ENCODE measurements around the gene DBP. TPM values are rescaled to one million over a fixed set of nuclear protein-coding genes. Genes with fewer than 3 reads are reported as not detected.

Gene DBP
- total RNA-seq, 6 experiments from 2014 or later: 1.8 to 11.6 (median 3.3) TPM

GRCh38 chr19:48624067-48624594, 13.0 kb downstream of the DBP start:
- H3K27me3 ChIP-seq: no peaks in the 10 kb centered on the region
- H3K27ac ChIP-seq: peak overlapping the region; percentile 44 to 65 (median 64)
- no peak for TF ChIP-seq CTCF (IDR thresholded peaks at IDR 0.05)
- TF ChIP-seq POLR2A (IDR thresholded peaks at IDR 0.05): no peak
- 1% methylated on average over 39 of the region's 40 CpGs for WGBS (ENCODE audit: insufficient coverage, low coverage, low lambda C conversion rate, missing lambda C conversion rate)
- ATAC-seq (peak; percentile 69 to 83 (median 78)), DNase-seq (peak; percentile 98 to 99 (median 98))
- peaks cover 0 to 44% (median 13%) of the 10 kb centered on the region in 4 donors for H3K4me1 ChIP-seq
- H3K4me3 ChIP-seq: peak overlapping the region; percentile 46 to 61 (median 55)
- H3K9me3 ChIP-seq: no peaks in the 10 kb centered on the region
- intact Hi-C loops (cut with DNase I): no loop called here
- no peaks in the 10 kb centered on the region for H3K36me3 ChIP-seq

- WGBS (ENCODE audit: insufficient coverage, low coverage, low lambda C conversion rate, missing lambda C conversion rate): 36% methylated on average over 8 of the region's 8 CpGs
- H3K4me3 ChIP-seq: peak overlapping the region in 2 of 3 donors; percentile 55 to 61
- H3K27ac ChIP-seq: peak overlapping the region; percentile 44 to 65 (median 64)
- no peaks in the 10 kb centered on the region for H3K27me3 ChIP-seq
- peaks cover 0 to 44% (median 13%) of the 10 kb centered on the region in 4 donors for H3K4me1 ChIP-seq
- no peaks in the 10 kb centered on the region for H3K9me3 ChIP-seq
- DNase-seq (no peak), ATAC-seq (no peak)
- H3K36me3 ChIP-seq: no peaks in the 10 kb centered on the region
- no peak for TF ChIP-seq CTCF (IDR thresholded peaks at IDR 0.05)
- intact Hi-C loops (cut with DNase I): no loop called here
These were observed 13.6 kb downstream of the DBP start for GRCh38 chr19:48623556-48624066.

GRCh38 chr19:48619692-48620585, 17.2 kb downstream of the DBP start:
- DNase-seq: no peak
- TF ChIP-seq CTCF (IDR thresholded peaks at IDR 0.05): peak in 1 of 4 donors; percentile 30
- TF ChIP-seq POLR2A (IDR thresholded peaks at IDR 0.05): no peak
- Histone ChIP-seq H3K4me3 (peak overlapping the region; percentile 41 to 91 (median 70)), H3K27me3 (no peaks in the 10 kb centered on the region), H3K36me3 (peaks cover 0 to 28% (median 15%) of the 10 kb centered on the region in 4 donors), H3K9me3 (no peaks in the 10 kb centered on the region), H3K4me1 (peaks cover 0 to 36% (median 15%) of the 10 kb centered on the region in 4 donors), H3K27ac (peak overlapping the region; percentile 82 to 87 (median 84))
- WGBS (ENCODE audit: insufficient coverage, low coverage, low lambda C conversion rate, missing lambda C conversion rate): 17% methylated on average over 5 of the region's 6 CpGs
- intact Hi-C loops (cut with DNase I): no loop called here
- no peak for ATAC-seq

GRCh38 chr19:48618916-48619691, 18.1 kb downstream of the DBP start, which contains the start of the genes RPL18 and SPHK2:
Gene RPL18 (minus strand): TSS chr19:48619178. CDS start chr19:48619143, 35 bp downstream.
Gene SPHK2 (plus strand): TSS chr19:48619506. CDS start chr19:48620515, 1,009 bp downstream.
- H3K4me1 ChIP-seq: peaks cover 0 to 35% (median 15%) of the 10 kb centered on the region in 4 donors
- peak within 1 kb of the TSS; percentile 82 to 87 (median 84) for H3K27ac ChIP-seq
- ATAC-seq (peak; percentile 84 to 90 (median 88)), DNase-seq (peak; percentile 98)
- H3K9me3 ChIP-seq: no peaks in the 10 kb centered on the region
- intact Hi-C loops (cut with DNase I): no loop called here
- TF ChIP-seq CTCF (IDR thresholded peaks at IDR 0.05) (peak in 1 of 4 donors; percentile 4), POLR2A (IDR thresholded peaks at IDR 0.05) (peak; percentile 94)
- 0% methylated on average over 20 of the region's 69 CpGs for WGBS (ENCODE audit: insufficient coverage, low coverage, low lambda C conversion rate, missing lambda C conversion rate)
- H3K36me3 ChIP-seq: peaks cover 0 to 28% (median 16%) of the 10 kb centered on the region in 4 donors
- H3K27me3 ChIP-seq: no peaks in the 10 kb centered on the region
- H3K4me3 ChIP-seq: peak within 1 kb of the TSS; percentile 64 to 91 (median 70)
